HG02642 (cell line): ENCODE results near the gene GSPT1.
"Not testable (repeated sequence)": the region's sequence is repeated elsewhere in the genome, so short reads cannot be mapped to it uniquely, and the experiment has no call there.

Experiments
- ATAC-seq: cut with Tn5 transposase; IDR thresholded peaks from one replicate; pipeline ENCODE4 v1.9.1; 2021; ENCODE audit warnings: mild to moderate bottlenecking; ENCODE audit not compliant: unreplicated experiment, poor library complexity

GSPT1 gene

GRCh38 chr16:11915644-11916523 lies at the start of gene GSPT1:
Gene GSPT1 (minus strand): TSS chr16:11915956. CDS start chr16:11915720, 236 bp downstream.
- ATAC-seq = peak; percentile 83

GRCh38 chr16:11964761-11965551 lies 49.2 kb upstream of the GSPT1 start, which contains the start of gene TNFRSF17:
Gene TNFRSF17 (plus strand): TSS chr16:11965210. CDS start chr16:11965325, 115 bp downstream.
- ATAC-seq = peak; percentile 79

GRCh38 chr16:11963706-11964105 lies 48.0 kb upstream of the GSPT1 start:
- ATAC-seq = no peak

- not testable (repeated sequence) for ATAC-seq
Observed at GRCh38 chr16:11962978-11963377, 47.2 kb upstream of the GSPT1 start.

- ATAC-seq = not testable (repeated sequence)
Observed at GRCh38 chr16:11962457-11962856, 46.7 kb upstream of the GSPT1 start.

GRCh38 chr16:11957591-11958395 lies 42.0 kb upstream of the GSPT1 start:
- no peak for ATAC-seq

- no peak for ATAC-seq
Observed at GRCh38 chr16:11956558-11956957, 40.8 kb upstream of the GSPT1 start.

- ATAC-seq = no peak
Observed at GRCh38 chr16:11955713-11956123, 40.0 kb upstream of the GSPT1 start.

- not testable (repeated sequence) for ATAC-seq
Observed at GRCh38 chr16:11953576-11953975, 37.8 kb upstream of the GSPT1 start.

GRCh38 chr16:11950388-11950787 lies 34.6 kb upstream of the GSPT1 start:
- no peak for ATAC-seq

GRCh38 chr16:11949527-11949926 lies 33.8 kb upstream of the GSPT1 start:
- ATAC-seq = no peak

- ATAC-seq = no peak
Observed at GRCh38 chr16:11948819-11949218, 33.1 kb upstream of the GSPT1 start.

- ATAC-seq = no peak
Observed at GRCh38 chr16:11946433-11946832, 30.7 kb upstream of the GSPT1 start.

- ATAC-seq = not testable (repeated sequence)
Observed at GRCh38 chr16:11941945-11942344, 26.2 kb upstream of the GSPT1 start, which contains the start of gene NPIPB2. Gene NPIPB2 (minus strand): TSS chr16:11942045. CDS start chr16:11942045, 0 bp downstream.

GRCh38 chr16:11927350-11927749 lies 11.6 kb upstream of the GSPT1 start:
- not testable (repeated sequence) for ATAC-seq

- not testable (repeated sequence) for ATAC-seq
Observed at GRCh38 chr16:11924046-11924445, 8.3 kb upstream of the GSPT1 start.

GRCh38 chr16:11916524-11917285 lies 949 bp upstream of the GSPT1 start:
- ATAC-seq = no peak

- peak; percentile 45 for ATAC-seq
Observed at GRCh38 chr16:11915114-11915643, 577 bp downstream of the GSPT1 start.
